Measurements from ENCODE around the gene AXIN2.

DNA sequence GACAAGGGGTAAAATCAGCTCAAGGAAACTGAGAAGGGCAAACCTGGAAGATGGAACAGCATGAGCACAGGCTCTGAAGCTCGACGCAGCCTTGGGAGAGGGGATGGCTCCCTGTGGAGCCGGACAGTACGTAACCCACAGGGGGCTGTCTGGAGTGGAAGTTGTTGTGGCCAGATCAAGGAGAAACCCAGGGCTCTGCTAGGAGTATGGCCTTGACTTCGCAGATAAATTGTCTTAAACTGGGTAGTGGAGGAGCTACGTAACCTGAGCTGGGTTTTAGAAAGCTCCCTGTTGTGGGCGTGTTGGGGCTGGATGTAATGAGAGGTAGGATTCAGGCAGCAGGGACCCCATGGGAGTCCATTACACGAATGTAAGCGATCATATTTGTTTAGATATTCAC lies 25.5 kb upstream of the AXIN2 start:
- TF ChIP-seq, protein P1, sequence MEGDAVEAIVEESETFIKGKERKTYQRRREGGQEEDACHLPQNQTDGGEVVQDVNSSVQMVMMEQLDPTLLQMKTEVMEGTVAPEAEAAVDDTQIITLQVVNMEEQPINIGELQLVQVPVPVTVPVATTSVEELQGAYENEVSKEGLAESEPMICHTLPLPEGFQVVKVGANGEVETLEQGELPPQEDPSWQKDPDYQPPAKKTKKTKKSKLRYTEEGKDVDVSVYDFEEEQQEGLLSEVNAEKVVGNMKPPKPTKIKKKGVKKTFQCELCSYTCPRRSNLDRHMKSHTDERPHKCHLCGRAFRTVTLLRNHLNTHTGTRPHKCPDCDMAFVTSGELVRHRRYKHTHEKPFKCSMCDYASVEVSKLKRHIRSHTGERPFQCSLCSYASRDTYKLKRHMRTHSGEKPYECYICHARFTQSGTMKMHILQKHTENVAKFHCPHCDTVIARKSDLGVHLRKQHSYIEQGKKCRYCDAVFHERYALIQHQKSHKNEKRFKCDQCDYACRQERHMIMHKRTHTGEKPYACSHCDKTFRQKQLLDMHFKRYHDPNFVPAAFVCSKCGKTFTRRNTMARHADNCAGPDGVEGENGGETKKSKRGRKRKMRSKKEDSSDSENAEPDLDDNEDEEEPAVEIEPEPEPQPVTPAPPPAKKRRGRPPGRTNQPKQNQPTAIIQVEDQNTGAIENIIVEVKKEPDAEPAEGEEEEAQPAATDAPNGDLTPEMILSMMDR (IDR thresholded peaks at IDR 0.05) = no peak
- TF ChIP-seq POLR2AphosphoS5 (IDR thresholded peaks at IDR 0.05; ENCODE audit: insufficient read depth in 1 of 2, low read depth in 1 of 2) = no peak

Data from vagina (tissue), 2 donors.